Measurements from ENCODE around the gene IL1F10.

Gene IL1F10

DNA sequence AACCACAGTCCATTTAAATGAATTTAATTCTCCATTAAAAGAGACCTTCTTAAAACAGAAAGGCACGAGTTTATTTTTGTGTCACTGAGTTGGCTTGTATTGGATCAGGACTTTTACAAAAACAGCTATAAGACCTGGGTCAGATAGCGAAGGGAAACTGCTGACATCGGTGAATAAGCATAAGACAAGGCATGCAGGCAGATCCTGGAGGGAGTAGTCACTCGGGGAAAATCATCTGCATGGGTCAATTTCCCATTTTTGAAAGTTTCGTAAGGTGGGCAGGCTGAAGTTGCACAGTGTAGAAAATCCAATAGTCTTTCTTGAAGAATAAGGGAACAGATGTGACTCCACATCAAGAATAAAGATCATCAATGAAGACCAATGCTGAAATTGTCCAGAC lies 28.1 kb upstream of the IL1F10 start:
- TF ChIP-seq, protein P1, sequence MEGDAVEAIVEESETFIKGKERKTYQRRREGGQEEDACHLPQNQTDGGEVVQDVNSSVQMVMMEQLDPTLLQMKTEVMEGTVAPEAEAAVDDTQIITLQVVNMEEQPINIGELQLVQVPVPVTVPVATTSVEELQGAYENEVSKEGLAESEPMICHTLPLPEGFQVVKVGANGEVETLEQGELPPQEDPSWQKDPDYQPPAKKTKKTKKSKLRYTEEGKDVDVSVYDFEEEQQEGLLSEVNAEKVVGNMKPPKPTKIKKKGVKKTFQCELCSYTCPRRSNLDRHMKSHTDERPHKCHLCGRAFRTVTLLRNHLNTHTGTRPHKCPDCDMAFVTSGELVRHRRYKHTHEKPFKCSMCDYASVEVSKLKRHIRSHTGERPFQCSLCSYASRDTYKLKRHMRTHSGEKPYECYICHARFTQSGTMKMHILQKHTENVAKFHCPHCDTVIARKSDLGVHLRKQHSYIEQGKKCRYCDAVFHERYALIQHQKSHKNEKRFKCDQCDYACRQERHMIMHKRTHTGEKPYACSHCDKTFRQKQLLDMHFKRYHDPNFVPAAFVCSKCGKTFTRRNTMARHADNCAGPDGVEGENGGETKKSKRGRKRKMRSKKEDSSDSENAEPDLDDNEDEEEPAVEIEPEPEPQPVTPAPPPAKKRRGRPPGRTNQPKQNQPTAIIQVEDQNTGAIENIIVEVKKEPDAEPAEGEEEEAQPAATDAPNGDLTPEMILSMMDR (IDR thresholded peaks at IDR 0.05; ENCODE audit: low read depth, low read length): no peak
- no peak for DNase-seq
- no peaks in the 10 kb centered on the region for H3K9me3 ChIP-seq (ENCODE audit: severe bottlenecking)
- H3K4me3 ChIP-seq (ENCODE audit: low read depth, low read length): no peak overlapping the region
- no peak overlapping the region for H3K27ac ChIP-seq
- H3K27me3 ChIP-seq (ENCODE audit: insufficient read depth, low read depth, severe bottlenecking): no peaks in the 10 kb centered on the region
- no peaks in the 10 kb centered on the region for H3K36me3 ChIP-seq

DNA sequence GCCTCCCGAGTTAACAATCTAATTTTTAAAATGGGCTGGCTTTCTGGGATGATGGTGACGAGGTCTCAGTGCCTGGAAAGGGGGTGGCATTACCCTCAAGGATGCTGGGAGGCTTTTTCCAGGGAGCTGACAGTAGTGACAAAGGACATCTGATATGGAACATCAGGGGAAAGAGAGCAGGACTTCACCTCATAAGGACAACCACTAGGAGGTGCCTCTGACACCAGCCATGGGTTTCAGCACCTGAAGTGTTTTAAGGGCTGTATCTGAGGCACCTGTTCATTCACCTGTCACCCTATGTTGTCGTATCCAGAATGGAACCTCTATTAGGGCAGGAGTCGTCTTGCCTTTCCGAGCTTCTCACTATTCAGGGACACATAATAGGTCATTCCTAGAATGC lies 25.9 kb upstream of the IL1F10 start:
- TF ChIP-seq, protein P1 (IDR thresholded peaks at IDR 0.05; ENCODE audit: low read depth, low read length): peak; percentile 68
- H3K9me3 ChIP-seq (ENCODE audit: severe bottlenecking): no peaks in the 10 kb centered on the region
- H3K27me3 ChIP-seq (ENCODE audit: insufficient read depth, low read depth, severe bottlenecking): no peaks in the 10 kb centered on the region
- H3K27ac ChIP-seq: no peak overlapping the region
- no peak for DNase-seq
- H3K4me3 ChIP-seq (ENCODE audit: low read depth, low read length): no peak overlapping the region
- H3K36me3 ChIP-seq: no peaks in the 10 kb centered on the region

DNA sequence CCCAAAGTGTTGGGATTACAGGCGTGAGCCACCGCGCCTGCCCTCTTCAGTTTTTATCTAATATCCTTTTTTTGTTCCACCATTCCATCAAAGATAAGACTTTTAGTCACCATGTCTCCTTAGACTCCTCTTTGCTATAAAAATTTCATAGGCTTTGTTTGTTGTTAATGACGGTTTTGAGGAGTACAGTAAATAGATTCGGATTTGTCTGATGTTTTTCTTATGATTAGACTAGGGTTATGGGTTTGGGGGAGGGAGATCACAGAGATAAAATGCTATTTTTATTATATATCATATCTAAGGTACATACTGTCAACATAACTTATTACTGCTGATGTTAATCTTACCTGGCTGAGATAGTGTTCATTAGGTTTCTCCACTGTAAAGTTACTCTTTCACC lies 21.3 kb upstream of the IL1F10 start:
- Histone ChIP-seq H3K27ac (no peak overlapping the region), H3K9me3 (ENCODE audit: severe bottlenecking) (no peaks in the 10 kb centered on the region), H3K36me3 (no peaks in the 10 kb centered on the region), H3K4me3 (ENCODE audit: low read depth, low read length) (no peak overlapping the region), H3K27me3 (ENCODE audit: insufficient read depth, low read depth, severe bottlenecking) (no peaks in the 10 kb centered on the region)
- TF ChIP-seq, protein P1 (IDR thresholded peaks at IDR 0.05; ENCODE audit: low read depth, low read length): no peak
- DNase-seq: no peak

DNA sequence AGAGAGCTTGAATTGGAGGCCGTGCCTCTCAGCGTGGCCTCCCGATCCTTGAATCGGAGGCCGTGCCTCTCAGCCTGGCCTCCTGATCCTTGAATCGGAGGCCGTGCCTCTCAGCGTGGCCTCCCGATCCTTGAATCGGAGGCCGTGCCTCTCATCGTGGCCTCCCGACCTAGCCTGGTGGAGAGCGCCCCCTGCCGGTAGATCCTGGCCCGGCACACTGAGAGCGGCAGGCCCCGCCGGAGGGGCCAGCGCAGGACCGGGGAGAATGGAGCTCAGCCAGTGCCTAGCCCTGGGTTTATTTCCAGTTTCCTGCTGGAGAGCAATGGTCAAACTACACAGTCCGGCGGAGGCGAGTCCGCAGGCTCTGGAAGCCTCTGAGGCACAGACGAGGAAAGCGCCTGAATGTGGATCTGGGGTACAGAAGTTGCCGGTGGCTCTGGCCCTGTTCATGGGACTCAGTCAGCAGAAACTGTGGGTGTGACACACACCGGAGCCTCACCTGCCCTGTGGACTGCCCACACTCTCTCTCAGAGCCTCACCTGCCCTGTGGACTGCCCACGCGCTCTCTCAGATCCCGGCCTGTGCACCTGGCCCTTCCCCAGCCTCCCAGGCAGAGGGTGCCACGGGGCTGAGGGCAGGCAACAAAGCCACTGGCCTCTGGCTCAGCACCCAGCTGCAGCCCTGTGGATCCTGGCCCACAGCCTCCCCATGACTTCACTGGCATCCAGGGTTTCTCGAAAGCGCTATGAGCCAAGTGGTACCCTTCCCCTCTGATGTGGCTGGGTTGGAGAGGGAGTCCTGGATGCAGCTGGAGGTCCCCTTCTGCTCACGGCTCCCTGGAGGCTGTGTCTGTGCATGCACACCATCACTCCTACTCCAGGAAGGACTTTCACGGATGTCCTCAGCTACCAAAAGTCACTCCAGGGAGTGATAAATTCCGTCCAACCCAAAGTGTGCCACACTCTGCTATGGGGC lies 16.6 kb upstream of the IL1F10 start:
- TF ChIP-seq, protein P1 (IDR thresholded peaks at IDR 0.05; ENCODE audit: low read depth, low read length): no peak
- H3K36me3 ChIP-seq: no peaks in the 10 kb centered on the region
- no peak overlapping the region for H3K4me3 ChIP-seq (ENCODE audit: low read depth, low read length)
- no peak overlapping the region for H3K27ac ChIP-seq
- DNase-seq: no peak
- peaks cover 10% of the 10 kb centered on the region for H3K9me3 ChIP-seq (ENCODE audit: severe bottlenecking)
- no peaks in the 10 kb centered on the region for H3K27me3 ChIP-seq (ENCODE audit: insufficient read depth, low read depth, severe bottlenecking)

DNA sequence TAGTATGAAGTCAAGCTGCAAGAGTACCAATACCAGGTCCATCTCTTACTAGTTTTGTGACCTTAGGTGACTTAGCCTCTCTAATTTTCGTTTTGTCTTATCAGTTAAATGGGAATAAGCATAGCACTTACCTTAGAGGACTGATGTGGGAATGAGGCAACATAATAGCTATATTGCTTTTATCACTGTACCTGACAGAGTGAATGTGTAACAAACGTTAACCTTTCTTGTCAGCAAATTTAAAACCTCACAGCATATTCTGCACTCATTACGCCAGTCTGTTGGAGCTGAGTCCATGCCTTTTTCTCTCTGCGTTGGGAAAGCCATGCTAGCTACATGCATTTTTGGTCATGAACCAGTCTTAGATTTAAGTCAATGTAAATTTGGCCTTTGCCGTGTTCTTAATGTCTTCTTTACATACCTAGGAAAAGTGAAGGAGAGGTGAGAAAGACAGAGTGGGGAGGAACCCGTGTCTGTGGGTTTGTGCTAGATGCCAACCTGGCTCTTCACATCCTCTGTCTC lies 15.3 kb upstream of the IL1F10 start, which contains the start of gene IL36B:
Gene IL36B (minus strand): TSS at position 472 of the 522 bp plus-strand sequence.
- Histone ChIP-seq H3K36me3 (no peaks in the 10 kb centered on the region), H3K27ac (no peak within 1 kb of the TSS), H3K9me3 (ENCODE audit: severe bottlenecking) (peaks cover 10% of the 10 kb centered on the region), H3K4me3 (ENCODE audit: low read depth, low read length) (no peak within 1 kb of the TSS), H3K27me3 (ENCODE audit: insufficient read depth, low read depth, severe bottlenecking) (no peaks in the 10 kb centered on the region)
- TF ChIP-seq, protein P1 (IDR thresholded peaks at IDR 0.05; ENCODE audit: low read depth, low read length): no peak
- DNase-seq: no peak

All from WERI-Rb-1 (cell line).